Testis (tissue), 2 donors: ENCODE data around the gene SGPP2.

Experiments used
- CTCF ChIP-seq, 3 experiments: fragments of 450-650 bp in 2 of 3; fragments of 200-600 bp in 1 of 3; sonication (generic) in 1 of 3; IDR thresholded peaks; one replicate each; pipeline ENCODE4 v1.5.1; 2016 to 2019; ENCODE audit warnings: antibody characterized with exemption in 3 of 3, mild to moderate bottlenecking in 2 of 3, moderate library complexity in 1 of 3
- POLR2A ChIP-seq: fragments of 450-650 bp; IDR thresholded peaks from one replicate; pipeline ENCODE4 v1.6.1; 2017; ENCODE audit warnings: antibody characterized with exemption, mild to moderate bottlenecking, moderate library complexity

- no peak for TF ChIP-seq CTCF (IDR thresholded peaks at IDR 0.05)
- no peak for TF ChIP-seq POLR2A
Measured at GRCh38 chr2:222566229-222566628, 141.9 kb downstream of the SGPP2 start.
